Endothelial cell of umbilical vein (primary cell): Measurements from ENCODE around the gene DIO3.

Experiments
- CTCF ChIP-seq, 2 donors: IDR thresholded peaks; 1 replicate in 1 of 2; 2 replicates in 1 of 2; pipeline ENCODE4 v1.5.1; 2011; ENCODE audit warnings: low read length in 2 of 2, mild to moderate bottlenecking in 2 of 2, moderate library complexity in 2 of 2, control low read depth in 1 of 2, inconsistent platforms in 1 of 2, low read depth in 1 of 2; ENCODE audit not compliant: insufficient read depth in 1 of 2; ENCODE audit errors: extremely low read depth in 1 of 2
- POLR2A ChIP-seq: IDR thresholded peaks from 2 replicates; pipeline ENCODE4 v1.6.1; 2012; ENCODE audit warnings: low read depth, mild to moderate bottlenecking, control low read depth, low read length

- TF ChIP-seq CTCF (IDR thresholded peaks at IDR 0.05; ENCODE audit: extremely low read depth in 1 of 2, insufficient read depth in 1 of 2, low read depth in 1 of 2, low read length in 2 of 2): no peak
- TF ChIP-seq POLR2A: no peak
Observed at GRCh38 chr14:101520621-101521472, 40.4 kb upstream of the DIO3 start.
